HepG2 (cell line): Measurements from ENCODE around the gene NBEAL1. TPM values are rescaled to one million over a fixed set of nuclear protein-coding genes. Genes with fewer than 3 reads are reported as not detected.

Experiments used
- ATF3 ChIP-seq: sonication (generic); formaldehyde crosslinking; IDR thresholded peaks from 2 replicates; pipeline ENCODE4 v1.4.0; 2020; ENCODE audit warnings: missing genetic modification reagents
- BRF2 ChIP-seq: sonication (generic); formaldehyde crosslinking; IDR thresholded peaks from 2 replicates; pipeline ENCODE4 v1.8.1; 2022; ENCODE audit warnings: mild to moderate bottlenecking, missing genetic modification reagents
- DPF2 ChIP-seq: sonication (generic); formaldehyde crosslinking; IDR thresholded peaks from 2 replicates; pipeline ENCODE4 v1.4.0; 2020; ENCODE audit warnings: mild to moderate bottlenecking, low read depth, missing genetic modification reagents, borderline replicate concordance
- GATAD1 ChIP-seq: IDR thresholded peaks from 2 replicates; pipeline ENCODE4 v1.6.1; 2016; ENCODE audit warnings: missing genetic modification reagents, missing compliant biosample characterization
- HOXA5 ChIP-seq: sonication (generic); formaldehyde crosslinking; IDR thresholded peaks from 2 replicates; pipeline ENCODE4 v1.4.0; 2020; ENCODE audit warnings: missing genetic modification reagents
- IRF1 ChIP-seq: sonication (generic); formaldehyde crosslinking; IDR thresholded peaks from 2 replicates; pipeline ENCODE4 v1.4.0; 2020; ENCODE audit warnings: low read depth, mild to moderate bottlenecking, missing genetic modification reagents
- MXD1 ChIP-seq: sonication (generic); formaldehyde crosslinking; IDR thresholded peaks from 2 replicates; pipeline ENCODE4 v1.4.0; 2020; ENCODE audit warnings: mild to moderate bottlenecking, missing genetic modification reagents
- NFAT5 ChIP-seq: sonication (generic); formaldehyde crosslinking; IDR thresholded peaks from 2 replicates; pipeline ENCODE4 v1.4.0; 2020; ENCODE audit warnings: missing genetic modification reagents
- PCBP1 ChIP-seq: fragments of 200-400 bp; formaldehyde crosslinking; IDR thresholded peaks from 2 replicates; pipeline ENCODE4 v1.6.1; 2017; ENCODE audit warnings: mild to moderate bottlenecking, low read depth, low read length, borderline replicate concordance
- ZBTB34 ChIP-seq: sonication (generic); formaldehyde crosslinking; IDR thresholded peaks from 2 replicates; pipeline ENCODE4 v1.8.0; 2022; ENCODE audit warnings: mild to moderate bottlenecking, missing genetic modification reagents
- ZFP36L1 ChIP-seq: sonication (generic); formaldehyde crosslinking; IDR thresholded peaks from 2 replicates; pipeline ENCODE4 v1.8.0; 2022; ENCODE audit warnings: mild to moderate bottlenecking, missing genetic modification reagents, moderate library complexity
- ZFP91 ChIP-seq: sonication (generic); formaldehyde crosslinking; IDR thresholded peaks from 2 replicates; pipeline ENCODE4 v1.9.0; 2022; ENCODE audit warnings: missing genetic modification reagents, mild to moderate bottlenecking, borderline replicate concordance
- ZNF543 ChIP-seq: sonication (generic); formaldehyde crosslinking; IDR thresholded peaks from 2 replicates; pipeline ENCODE4 v1.4.0; 2020; ENCODE audit warnings: mild to moderate bottlenecking, missing genetic modification reagents
- ZNF589 ChIP-seq: sonication (generic); formaldehyde crosslinking; conservative IDR thresholded peaks from 2 replicates; pipeline ENCODE4 v1.8.0; 2022; ENCODE audit warnings: mild to moderate bottlenecking, moderate library complexity, missing genetic modification reagents
- ZNF605 ChIP-seq: sonication (generic); formaldehyde crosslinking; IDR thresholded peaks from 2 replicates; pipeline ENCODE4 v1.8.0; 2022; ENCODE audit warnings: mild to moderate bottlenecking, missing genetic modification reagents
- ZNF780A ChIP-seq: sonication (generic); formaldehyde crosslinking; IDR thresholded peaks from 2 replicates; pipeline ENCODE4 v1.8.0; 2022; ENCODE audit warnings: mild to moderate bottlenecking, missing genetic modification reagents, moderate library complexity
- polyA plus RNA-seq, 8 experiments: library from polyadenylated mRNA; depleted of rRNA in 3 of 8; stranded (reverse) in 7 of 8; unstranded in 1 of 8; fragments of >200 nt; fragmentation: Illumina TruSeq in 4 of 8; extraction: Trizol in 4 of 8; gene quantifications; 2 replicates each; pipeline versions ENCODE4 v1.2.1 to v1.2.3, GENCODE V29; 2011 to 2016; ENCODE audit warnings: low read depth in 4 of 8, missing spikeins in 1 of 8, mixed read lengths in 1 of 8; ENCODE audit not compliant: insufficient read depth in 1 of 8
- total RNA-seq, 5 experiments: library from RNA; depleted of rRNA; stranded (reverse); fragments of >200 nt; fragmentation: Illumina TruSeq; extraction: Trizol; gene quantifications; 2 replicates each; pipeline ENCODE4 v1.2.3, GENCODE V29; 2016; ENCODE audit warnings: low read depth in 1 of 5

The NBEAL1 gene
- total and polyA plus RNA-seq, 2 of the 13 experiments (the other 11 are each of a cell fraction or from before 2014, with no cell fraction given): 6.4 to 15.7 TPM

- TF ChIP-seq ZFP36L1 (CRISPR knock-in tag) (peak; percentile 92), ZFP91 (no peak), IRF1 (CRISPR knock-in tag) (no peak), HOXA5 (CRISPR knock-in tag) (peak; percentile 35; the same call in 1 of the 2 replicates), DPF2 (CRISPR knock-in tag) (no peak), GATAD1 (CRISPR knock-in tag) (no peak), NFAT5 (CRISPR knock-in tag) (no peak), ZNF543 (CRISPR knock-in tag) (no peak), MXD1 (CRISPR knock-in tag) (no peak), ZBTB34 (no peak), ZNF589 (no peak), BRF2 (CRISPR knock-in tag) (0 out of 2 replicates have a peak, but pooled peaks have one; percentile 58), ZNF780A (CRISPR knock-in tag) (no peak), ZNF605 (peak; percentile 67; the same call in 1 of the 2 replicates), PCBP1 (no peak), ATF3 (CRISPR knock-in tag) (no peak)
These were observed 26.4 kb downstream of the NBEAL1 start (continued) for GRCh38 chr2:203040966-203041521.
